ENCODE data around the gene IDS. TPM values are rescaled to one million over a fixed set of nuclear protein-coding genes. Genes with fewer than 3 reads are reported as not detected.

Gene IDS
- total and polyA plus RNA-seq, 2 of the 8 experiments (the other 6 are each of a cell fraction or from before 2014, with no cell fraction given): 19.9 to 20.7 TPM

- no peak for DNase-seq (ENCODE audit: low read depth in 1 of 2, low spot score in 2 of 2)
- Histone ChIP-seq H4K8ac (ENCODE audit: extremely low read depth, insufficient read depth, low read length) (no peak overlapping the region), H3K23me2 (ENCODE audit: low read depth, low read length) (peaks cover 6% of the 10 kb centered on the region; the same call in 1 of the 2 replicates), H3K36me3 (ENCODE audit: control insufficient read depth in 2 of 4, insufficient read depth in 4 of 4, low read length in 3 of 4) (no peaks in the 10 kb centered on the region; a peak in 2 of 8 replicates), H2AK5ac (ENCODE audit: low read depth, low read length) (no peak overlapping the region), H3K79me1 (ENCODE audit: low read depth, low read length) (no peaks in the 10 kb centered on the region), H3K4me1 (replicated peaks in 1 of 4; ENCODE audit: control insufficient read depth in 3 of 4, insufficient read depth in 4 of 4, low read length in 3 of 4) (peaks cover 0 to 3% (median 0%) of the 10 kb centered on the region in 4 experiments; a peak in 1 of 7 replicates), H3K14ac (ENCODE audit: insufficient read length) (no peak overlapping the region), H3K56ac (replicated peaks; ENCODE audit: insufficient read length, low read depth, low read length) (no peak overlapping the region), H3K18ac (ENCODE audit: extremely low read depth, low read length) (no peak overlapping the region), H3K23ac (ENCODE audit: insufficient read length) (no peak overlapping the region), H2BK5ac (ENCODE audit: low read depth, low read length) (no peak overlapping the region), H3K27me3 (replicated peaks in 1 of 4; ENCODE audit: control insufficient read depth in 3 of 4, extremely low read depth in 1 of 4, insufficient read depth in 3 of 4, low read length in 3 of 4) (peaks cover 0 to 3% (median 0%) of the 10 kb centered on the region in 4 experiments; a peak in 2 of 7 replicates), H2BK12ac (ENCODE audit: low read depth, low read length) (no peak overlapping the region), H3K4me2 (ENCODE audit: insufficient read depth in 1 of 2, low read depth in 2 of 2, low read length in 2 of 2) (no peak overlapping the region), H3K9me3 (ENCODE audit: insufficient read depth in 2 of 2, low read depth in 1 of 2, low read length in 1 of 2) (no peaks in the 10 kb centered on the region), H2BK15ac (ENCODE audit: low read length) (no peak overlapping the region), H3K27ac (ENCODE audit: low read depth, low read length) (no peak overlapping the region), H2BK20ac (ENCODE audit: low read length) (no peak overlapping the region), H2BK120ac (replicated peaks; ENCODE audit: low read depth, low read length) (no peak overlapping the region), H2AFZ (ENCODE audit: low read length) (no peak overlapping the region), H3K4ac (replicated peaks; ENCODE audit: insufficient read length, low read depth, low read length) (no peak overlapping the region), H4K5ac (ENCODE audit: insufficient read length, low read depth, low read length) (no peak overlapping the region), H4K91ac (replicated peaks; ENCODE audit: insufficient read length, low read length) (no peak overlapping the region), H3K4me3 (ENCODE audit: extremely low read depth in 1 of 4, insufficient read depth in 2 of 4, low read depth in 3 of 4, low read length in 4 of 4) (no peak overlapping the region), H4K20me1 (replicated peaks in 1 of 2; ENCODE audit: control insufficient read depth in 1 of 2, insufficient read depth in 2 of 2, low read length in 2 of 2) (no peaks in the 10 kb centered on the region), H3K9ac (replicated peaks in 1 of 4; ENCODE audit: extremely low read depth in 1 of 4, low read depth in 3 of 4, low read length in 3 of 4) (no peak overlapping the region), H3K79me2 (ENCODE audit: control insufficient read depth in 1 of 2, insufficient read depth in 2 of 2, low read length in 2 of 2) (no peaks in the 10 kb centered on the region)
- TF ChIP-seq TEAD4 (IDR thresholded peaks at IDR 0.05; ENCODE audit: low read depth, low read length) (no peak), CTBP2 (IDR thresholded peaks at IDR 0.05; ENCODE audit: borderline replicate concordance, insufficient read depth, insufficient read length, low read length) (no peak), KDM4A (IDR thresholded peaks at IDR 0.05; ENCODE audit: low read depth, low read length, severe bottlenecking) (no peak), ATF2 (IDR thresholded peaks at IDR 0.05; ENCODE audit: low read length) (no peak), CBX5 (IDR thresholded peaks at IDR 0.05; ENCODE audit: low read depth, low read length) (no peak), MAX (IDR thresholded peaks at IDR 0.05) (no peak), SRF (IDR thresholded peaks at IDR 0.05; ENCODE audit: low read depth, low read length) (no peak)
- ChIA-PET POLR2A (ENCODE audit: partially characterized antibody) (no interaction called here), CTCF (ENCODE audit: partially characterized antibody) (interaction anchor here (1.7 kb wide), 1 partner anchor 20 kb away, joined by 5 read pairs; no protein-coding TSS in a partner anchor)
- WGBS, 2 experiments (ENCODE audit: extremely low coverage in 1 of 2, insufficient coverage in 1 of 2, insufficient read length in 1 of 2, insufficient replicate concordance in 2 of 2, low coverage in 1 of 2, low lambda C conversion rate in 2 of 2, missing lambda C conversion rate in 1 of 2): 93% methylated on average over 2 of the region's 2 CpGs; no CpG with 5 or more reads in 1 of the 2 experiments
- no peak for FAIRE-seq
Measured at GRCh38 chrX:149506349-149506748, 1.2 kb upstream of the IDS start.

Data from H1 (cell line).